Posterior vena cava (tissue), 2 donors: ENCODE data around the gene STS. TPM values are rescaled to one million over a fixed set of nuclear protein-coding genes. Genes with fewer than 3 reads are reported as not detected.

Source experiments
- DNase-seq: peaks from one replicate; pipeline ENCODE4 v3.0.0-alpha.2; 2020; ENCODE audit warnings: low spot score
- intact Hi-C, 2 donors: fragments of 100-400 bp; cut with DNase I; formaldehyde crosslinking; loops; one replicate each; pipeline versions ENCODE4 v1.14.1 to v1.14.2; 2022 to 2023
- total RNA-seq, 2 donors: library from RNA; stranded (reverse); fragmentation: NEBNext Ultra II Directional; extraction: Animal tissue kit (Norgen Biotek cat#: 25700); gene quantifications; one replicate each; pipeline ENCODE4 v1.2.1, GENCODE V29; 2021
- donor health status: DM: yes; HTN: yes; CAD: no.
- donor health status: DM: yes; HTN: yes; CAD: no.

STS gene
- total RNA-seq, 2 donors from 2014 or later = 13.7 to 16.1 TPM

DNA sequence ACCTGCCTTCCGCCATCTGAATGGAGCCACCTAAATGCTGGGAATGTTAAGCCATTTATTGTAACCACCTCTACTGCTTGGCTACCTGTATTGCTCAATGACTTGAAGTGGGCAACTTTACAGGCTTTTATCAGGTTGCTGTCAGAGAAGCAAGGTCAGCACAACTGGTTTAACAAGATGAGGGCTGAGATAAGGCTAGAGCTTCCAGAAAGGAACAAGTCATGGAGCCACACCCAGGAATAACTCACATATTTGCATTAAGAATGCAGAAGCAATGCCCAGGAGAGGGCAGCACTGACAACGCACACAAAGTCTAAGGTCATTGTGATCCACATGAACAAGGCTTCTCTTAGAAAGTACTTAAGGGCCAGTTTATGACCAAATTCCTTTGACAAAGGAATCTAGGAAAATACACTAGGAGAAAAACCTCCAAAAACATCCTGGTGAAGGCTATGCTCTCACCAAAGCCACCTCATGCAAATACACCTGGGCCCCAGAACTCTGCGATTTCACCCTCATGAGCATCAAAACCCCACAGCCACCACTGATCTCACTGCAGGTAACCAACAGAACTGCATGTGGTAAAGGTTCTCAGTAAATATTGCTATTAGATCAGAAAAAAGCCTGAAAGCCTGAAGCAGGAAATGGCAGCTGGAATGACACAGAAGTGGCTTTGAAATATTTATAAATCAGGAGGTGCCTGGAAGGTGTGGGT lies 15.0 kb upstream of the STS start:
- intact Hi-C loops = no loop called here
- DNase-seq = no peak

DNA sequence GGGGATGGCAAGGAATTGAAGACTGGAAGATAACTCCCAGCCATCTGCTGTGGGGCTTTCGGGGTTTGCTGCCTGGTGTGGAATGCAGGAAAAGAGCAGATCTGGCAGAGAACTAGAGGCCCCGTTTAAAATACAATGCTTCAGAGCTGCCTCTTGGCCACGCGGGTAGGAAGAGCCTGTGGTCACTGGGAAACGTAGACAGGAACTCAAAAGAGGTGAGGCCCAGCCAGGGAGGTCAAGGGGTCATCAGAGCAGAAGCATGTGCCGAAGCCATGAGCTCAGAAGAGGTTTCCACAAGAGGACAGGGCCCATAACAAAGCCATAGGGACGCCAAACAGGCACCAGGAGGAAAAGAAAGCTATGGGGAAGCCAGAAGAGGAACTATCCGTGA lies 14.5 kb upstream of the STS start:
- no peak for DNase-seq
- intact Hi-C loops = no loop called here

DNA sequence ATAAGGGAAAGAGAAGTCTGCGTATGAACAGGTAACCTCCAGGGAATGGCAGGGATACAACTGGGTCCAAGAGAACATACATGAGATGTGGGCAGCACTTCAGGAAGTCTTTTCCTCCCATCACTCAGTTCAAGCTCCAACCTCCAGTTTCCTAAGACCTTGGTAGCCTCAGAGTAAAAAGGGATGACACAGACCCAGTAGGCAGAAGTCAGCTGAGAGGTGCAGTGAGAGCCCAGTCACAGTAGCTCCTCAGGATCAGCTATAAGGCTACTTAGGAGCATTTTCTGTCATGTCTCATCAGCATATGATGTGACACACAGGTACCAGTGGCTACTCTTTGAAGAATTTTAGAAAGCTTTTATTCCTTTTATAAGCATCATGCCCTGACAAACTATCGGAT lies 12.5 kb upstream of the STS start:
- DNase-seq = no peak
- intact Hi-C loops = no loop called here

DNA sequence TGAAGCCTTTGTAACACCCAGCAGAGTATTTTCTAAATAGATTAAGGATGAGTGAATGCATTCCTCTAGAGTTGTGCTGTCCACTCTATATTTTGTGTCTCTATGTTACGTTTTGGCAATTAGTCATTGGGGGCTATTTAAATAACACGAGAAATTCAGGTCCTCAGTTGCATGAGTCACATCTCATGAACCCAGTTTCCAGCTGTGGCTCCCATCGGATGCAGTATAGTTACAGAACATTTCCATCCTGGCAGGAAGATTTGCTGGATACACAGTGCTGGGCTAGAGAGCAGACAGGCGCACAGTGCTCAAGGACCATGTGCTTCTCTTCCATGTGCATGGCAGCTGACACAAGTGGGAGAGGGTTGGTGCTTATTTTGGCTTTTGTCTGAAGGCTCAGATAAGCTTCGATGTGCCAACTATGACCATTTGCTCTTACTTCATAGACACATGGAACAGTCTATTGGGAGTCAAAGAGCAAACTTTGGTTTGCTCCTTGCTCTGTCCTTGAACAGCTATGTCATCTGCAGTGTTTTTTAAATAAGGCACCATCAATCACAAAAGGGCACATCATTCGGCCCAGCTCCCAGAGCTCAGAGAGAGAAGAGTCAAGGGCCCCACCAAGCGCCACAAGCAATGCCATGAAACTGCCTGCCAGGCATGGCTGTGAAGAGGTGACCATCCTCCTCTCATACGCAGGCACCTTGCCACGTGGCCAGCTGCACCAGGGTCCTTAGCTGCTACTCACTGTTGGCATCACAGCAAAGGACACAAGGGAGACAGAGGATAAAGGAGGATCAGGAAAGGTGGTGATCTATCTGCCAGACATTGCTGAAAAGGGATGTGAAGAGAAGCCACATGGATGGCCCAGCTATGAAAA lies 8.1 kb upstream of the STS start:
- intact Hi-C loops = no loop called here
- no peak for DNase-seq

DNA sequence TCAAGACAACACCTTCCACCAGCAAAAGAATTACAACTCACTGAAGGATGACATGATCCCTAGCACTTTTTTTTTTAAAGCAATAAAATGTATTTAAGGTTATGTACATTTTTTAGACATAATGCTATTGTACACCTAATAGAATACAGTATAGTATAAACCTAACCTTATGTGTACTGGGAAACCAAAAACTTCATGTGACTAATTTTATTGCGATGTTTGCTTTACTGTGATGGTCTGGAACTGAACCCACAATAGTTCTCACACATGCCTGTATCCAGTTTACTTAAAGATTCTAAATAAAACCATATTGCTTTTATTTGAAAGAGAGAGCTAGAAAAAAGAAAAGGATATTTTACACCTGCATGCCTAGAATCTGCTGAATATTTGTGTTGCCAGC lies 4.4 kb upstream of the STS start:
- intact Hi-C loops = no loop called here
- DNase-seq = no peak

DNA sequence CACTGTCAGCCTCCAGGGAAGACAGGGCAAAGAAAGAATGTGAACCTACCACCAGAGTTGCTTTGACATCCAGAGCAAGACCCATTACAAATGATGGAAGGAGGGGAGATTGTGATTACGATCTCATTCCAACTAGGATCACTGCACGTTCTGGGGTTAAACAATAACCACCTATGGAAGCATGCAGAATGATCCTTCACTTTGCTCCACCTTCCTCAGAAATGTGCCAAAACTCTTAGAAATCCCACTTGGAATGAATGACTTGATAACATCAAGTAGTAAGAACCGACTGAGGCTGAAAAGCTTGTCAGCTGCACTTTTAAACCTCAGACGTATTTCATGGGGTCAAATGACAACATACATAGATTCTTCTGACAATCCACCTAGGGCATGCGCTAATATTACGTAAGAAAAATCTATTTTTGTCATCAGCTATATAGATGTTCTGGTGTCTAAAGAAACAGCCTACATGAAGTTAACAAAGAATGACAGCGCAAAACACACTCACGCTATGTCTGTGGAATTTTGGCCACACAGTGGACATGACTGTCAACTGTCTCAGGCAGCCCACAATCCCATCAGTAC lies 3.5 kb upstream of the STS start:
- intact Hi-C loops = no loop called here
- no peak for DNase-seq

DNA sequence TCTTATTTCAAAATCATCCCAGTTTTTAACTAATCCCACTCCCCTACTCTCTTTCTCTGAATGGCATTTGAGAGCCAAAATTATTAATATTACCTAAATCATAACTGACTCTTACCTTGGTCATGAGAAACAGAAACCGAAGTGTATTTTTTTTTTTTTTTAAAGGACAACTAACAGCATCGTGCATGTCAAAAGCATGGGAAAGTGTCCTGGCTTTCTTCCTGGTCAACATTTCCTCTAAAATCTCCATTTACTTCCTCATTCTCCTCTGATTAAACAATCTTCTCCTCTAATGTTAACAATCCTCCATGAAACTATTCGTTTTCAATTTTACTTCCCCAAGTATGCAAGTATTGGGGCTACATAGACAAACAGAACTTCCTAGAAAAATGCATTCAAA lies 2.1 kb upstream of the STS start:
- intact Hi-C loops = no loop called here
- DNase-seq = no peak

DNA sequence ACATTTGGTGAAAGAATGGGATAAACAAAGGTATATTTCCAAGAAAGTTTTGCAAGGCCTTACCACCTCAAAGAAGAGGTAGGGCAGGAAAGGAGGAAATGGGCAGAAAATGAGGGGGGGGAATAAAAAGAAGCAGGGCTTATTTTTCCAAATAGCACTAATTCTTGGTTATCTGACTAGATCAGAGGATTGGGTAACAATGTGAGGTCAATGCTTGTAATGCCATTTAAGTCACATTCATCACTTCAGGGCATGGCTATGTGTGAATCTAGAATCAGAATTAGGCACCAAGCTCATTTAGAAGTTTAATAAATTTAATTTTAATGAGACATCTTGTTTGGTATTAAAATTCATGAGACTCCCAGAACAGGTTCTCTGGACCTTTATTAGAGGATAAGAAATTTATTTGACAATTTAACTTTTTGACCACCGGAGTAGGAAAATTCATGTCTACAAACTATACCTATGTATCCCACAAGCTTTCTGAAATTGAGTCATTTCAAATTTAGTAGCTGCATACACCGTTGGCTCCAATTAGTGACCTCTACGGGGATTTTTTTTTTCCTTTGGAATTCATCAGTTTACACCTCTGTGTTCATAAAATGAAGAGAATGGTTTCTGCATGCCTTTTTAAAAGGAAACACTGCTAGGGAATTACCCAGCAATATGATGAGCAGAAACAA lies 1.4 kb upstream of the STS start:
- intact Hi-C loops = no loop called here
- no peak for DNase-seq

DNA sequence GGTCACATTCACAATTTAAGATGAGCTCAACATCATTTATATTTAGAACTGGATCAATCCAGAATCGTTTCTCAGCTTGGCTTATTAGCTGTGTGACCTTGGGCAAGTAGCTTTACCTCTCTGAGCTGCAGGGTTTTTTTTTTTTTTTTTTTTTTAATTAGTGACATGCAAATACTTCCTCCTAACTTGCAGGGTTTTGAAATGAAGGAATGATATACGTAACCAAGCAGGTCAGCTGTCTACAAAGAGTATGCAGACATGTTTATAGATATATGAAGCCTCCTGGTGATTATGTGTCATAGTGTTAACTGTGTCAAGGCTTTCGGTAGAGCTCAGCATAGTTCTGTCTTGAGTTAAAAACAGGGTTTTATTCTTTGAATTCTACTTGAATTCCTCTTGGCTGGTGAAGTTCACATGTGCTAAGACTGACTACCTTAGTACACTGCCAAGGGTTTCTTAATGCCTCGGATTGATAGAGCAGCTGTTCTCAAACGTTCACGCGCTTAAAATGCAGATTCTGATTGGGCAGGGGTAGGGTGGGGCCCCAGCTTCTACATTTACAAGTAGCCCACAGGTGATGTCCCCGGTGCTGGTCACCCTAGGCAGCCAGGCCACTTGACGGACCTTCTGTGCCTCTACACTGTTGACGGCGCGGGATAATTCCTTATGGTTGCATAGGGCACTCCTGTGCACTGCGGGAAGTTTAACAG lies 654 bp upstream of the STS start:
- intact Hi-C loops = no loop called here

DNA sequence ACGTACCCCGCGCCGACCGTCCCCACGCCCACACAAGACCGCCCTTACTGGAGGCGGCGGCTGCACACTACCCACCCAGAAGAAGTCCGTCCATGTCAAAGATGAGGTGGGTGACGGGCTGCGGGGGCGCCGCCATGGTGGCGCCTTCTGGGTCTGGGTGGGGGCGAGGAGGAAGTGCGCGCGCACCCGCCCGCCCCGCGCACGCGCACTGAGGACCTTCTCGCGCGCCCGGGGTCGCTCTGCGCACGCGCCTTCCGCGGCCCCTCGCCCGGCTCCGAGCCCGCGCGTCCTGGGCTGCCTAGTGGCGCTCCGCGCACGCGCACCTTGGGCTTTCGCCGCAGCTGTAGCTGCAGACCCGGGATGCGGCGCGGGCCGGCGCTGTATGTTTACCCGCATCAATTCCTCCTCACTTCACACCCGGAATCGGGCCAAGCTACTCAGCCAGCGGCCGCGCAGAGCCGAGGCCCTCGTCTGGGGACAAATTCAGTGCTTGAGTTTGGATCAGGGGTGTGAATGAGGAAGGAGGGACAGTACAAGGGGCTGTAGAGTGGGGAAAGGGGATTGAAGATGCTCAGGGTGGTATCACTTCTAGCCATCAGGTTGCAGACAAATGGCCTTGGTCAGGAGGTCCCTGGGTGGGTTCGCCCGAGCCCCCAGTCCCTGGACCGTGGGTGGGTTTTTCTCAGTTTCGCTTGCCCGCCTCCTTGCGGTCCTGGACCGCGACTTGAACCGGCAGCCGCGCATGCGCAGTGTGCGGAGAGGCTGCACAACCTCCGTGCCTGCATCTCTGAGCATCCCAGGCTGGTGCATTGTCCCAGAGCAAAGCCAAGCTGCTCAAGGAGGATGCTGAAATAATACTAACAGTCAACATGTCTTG lies 704 bp downstream of the STS start, which contains the start of gene PUDP:
TSS of gene PUDP (minus strand) at position 176 of the 877 bp plus-strand sequence. CDS start at position 136, 40 bp downstream.
- intact Hi-C loops = no loop called here
- DNase-seq = peak; percentile 97

More for the DNA sequence above, 654 bp upstream of the STS start:
- DNase-seq = no peak

DNA sequence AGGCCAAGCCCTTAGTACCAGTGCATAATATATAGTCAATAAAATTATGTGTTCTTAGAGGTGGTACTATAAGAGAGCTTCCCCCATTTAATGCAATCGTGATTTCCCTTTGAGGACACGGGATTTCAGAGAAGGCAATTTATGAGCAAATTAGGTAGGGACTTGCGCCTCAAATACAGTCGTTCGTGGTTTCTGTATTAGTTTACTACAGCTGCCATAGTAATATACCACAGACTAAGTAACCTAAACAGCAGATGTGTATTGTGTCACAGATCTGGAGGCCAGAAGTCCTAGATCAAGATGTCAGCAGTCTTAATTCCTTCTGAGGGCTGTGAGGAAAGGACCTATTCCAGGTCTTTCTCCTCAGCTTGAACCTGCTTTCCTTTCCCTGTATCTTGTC lies 1.9 kb downstream of the STS start:
- no peak for DNase-seq
- intact Hi-C loops = no loop called here

DNA sequence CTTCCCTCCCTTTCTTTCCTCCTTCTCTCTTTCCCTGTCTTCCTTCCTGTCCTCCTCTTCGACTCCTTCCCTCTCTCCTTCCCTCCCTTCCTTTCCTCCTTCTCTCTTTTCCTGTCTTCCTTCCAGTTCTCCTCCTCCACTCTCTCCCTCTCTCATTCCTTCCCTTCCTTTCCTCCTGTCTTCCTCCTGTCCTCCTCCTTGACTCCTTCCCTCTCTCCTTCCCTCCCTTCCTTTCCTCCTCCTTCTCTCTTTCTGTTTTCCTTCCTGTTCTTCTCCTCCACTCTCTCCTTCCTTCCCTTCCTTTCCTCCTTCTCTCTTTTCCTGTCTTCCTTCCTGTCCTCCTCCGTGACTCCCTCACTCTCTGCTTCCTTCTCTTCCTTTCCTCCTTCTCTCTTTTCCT lies 5.7 kb downstream of the STS start:
- intact Hi-C loops = no loop called here
- no peak for DNase-seq

DNA sequence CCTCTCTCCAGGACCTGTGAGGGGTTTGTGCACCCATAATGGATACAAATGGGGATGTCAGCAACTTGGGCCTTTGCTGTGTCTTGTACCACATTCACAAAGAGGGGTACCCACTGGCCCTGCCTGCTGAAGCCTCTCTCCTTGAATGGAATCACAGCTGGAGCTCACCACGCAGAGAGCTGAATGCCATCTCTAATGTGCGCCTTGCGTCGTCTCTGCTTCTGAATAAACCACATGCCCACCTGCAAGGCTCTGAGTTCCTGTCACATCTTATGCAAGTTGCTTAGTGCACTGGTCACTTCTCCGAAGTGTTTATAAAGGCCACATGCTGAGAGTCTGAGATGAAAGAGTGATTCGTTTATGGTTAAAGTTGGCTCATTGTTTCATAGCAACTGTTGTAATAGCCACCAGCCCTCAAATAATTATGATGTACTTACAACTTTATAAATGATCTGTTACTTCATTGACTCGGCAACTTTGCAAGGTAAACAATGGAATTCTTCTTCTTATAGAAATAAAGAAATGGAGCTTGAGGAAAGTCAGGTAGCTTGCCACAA lies 6.6 kb downstream of the STS start:
- intact Hi-C loops = no loop called here

DNA sequence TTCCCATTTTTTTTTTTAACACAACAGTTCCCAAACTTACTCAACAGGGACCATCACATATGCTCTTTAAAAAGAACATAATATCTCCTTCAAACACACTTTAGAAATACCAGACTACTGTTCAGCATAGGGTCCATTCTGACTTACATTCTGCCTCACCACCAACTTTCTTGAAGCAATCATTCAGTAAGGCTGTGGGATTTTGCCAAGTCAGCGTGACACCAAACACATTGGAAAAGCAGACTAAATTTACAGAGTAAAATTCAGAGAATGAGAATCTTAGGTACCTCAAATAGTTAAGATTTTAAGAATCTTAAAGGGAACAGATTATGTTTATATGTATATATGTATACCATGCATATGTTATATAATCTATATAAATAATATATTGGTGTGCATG lies 7.7 kb downstream of the STS start:
- no peak for DNase-seq
- intact Hi-C loops = no loop called here

More for the DNA sequence above, 6.6 kb downstream of the STS start:
- DNase-seq = no peak

DNA sequence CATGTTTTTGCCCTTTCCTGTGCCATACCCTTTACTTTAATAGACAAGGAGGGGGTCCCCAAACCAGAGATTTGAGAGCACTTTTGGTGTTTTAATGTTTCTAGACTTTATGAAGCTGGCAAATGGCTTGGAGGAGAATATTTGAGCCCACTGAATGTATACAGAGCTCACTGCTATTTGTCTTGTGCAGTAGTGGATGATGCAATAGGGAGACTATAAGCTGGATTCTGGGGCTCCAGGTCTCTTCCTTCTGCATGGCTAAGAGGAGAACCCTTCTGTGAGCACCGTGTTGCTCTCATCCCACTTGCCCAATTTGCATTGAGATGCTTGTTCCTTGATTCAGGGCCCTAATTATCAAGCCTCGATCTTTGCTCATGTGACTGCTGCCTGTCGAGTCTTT lies 9.4 kb downstream of the STS start:
- no peak for DNase-seq
- intact Hi-C loops = no loop called here

DNA sequence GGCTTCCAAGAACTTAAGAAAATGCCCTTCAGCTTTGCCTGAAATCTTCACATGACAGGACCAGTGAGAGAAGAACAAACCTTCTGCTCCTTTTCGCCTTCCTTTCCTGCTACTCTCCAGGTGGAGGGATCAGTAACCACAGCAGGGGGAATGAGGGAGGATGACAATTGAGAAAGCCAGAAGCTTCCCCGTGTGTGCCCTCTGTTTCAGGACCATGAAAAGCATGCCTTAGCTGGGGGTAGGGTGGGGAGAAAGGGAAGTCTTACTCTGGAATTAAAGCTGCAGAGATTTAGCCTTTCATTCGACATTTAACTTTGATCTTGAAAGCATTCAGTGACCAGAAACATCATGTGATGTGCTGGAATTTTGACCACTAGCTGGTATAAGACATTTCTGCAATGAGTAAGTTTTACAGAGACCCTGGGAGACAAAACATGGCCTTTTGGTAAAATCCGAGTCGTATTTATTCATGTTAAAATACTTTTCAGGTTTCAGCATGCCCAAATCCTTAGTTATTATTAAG lies 11.0 kb downstream of the STS start:
- intact Hi-C loops = no loop called here
- DNase-seq = no peak

DNA sequence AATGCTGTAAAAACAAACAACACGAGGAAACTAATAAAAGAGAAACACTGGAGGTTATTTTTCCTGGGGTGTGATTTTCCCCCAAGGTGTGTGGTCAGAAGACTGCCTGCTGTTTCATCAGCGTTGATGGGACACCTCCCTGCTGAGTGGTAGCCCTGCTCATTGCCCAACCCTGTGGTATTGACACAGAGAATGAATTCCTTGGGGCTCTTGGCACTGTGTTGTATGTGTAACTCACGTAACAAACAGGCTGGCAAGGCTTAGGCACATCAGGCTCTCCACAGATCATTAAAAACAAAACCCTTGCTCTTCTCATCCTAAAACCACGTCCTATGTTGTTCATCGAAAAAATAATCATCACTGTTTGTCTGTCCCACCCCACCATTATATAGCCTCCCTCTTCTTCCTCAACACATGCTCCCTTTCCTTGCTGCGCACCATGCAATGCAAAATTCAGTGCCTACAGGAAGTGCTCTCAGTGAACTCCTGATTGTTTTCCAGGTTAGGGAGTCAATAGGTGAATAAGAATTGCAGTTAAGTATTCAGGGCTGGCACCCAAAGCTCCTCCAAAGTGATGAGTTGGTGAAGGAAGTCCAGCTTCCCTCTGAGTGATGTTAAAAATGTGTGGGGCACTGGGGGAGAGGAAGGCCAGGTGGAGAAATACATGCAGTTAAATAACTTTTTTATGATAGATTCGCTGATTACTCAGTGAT lies 11.8 kb downstream of the STS start:
- intact Hi-C loops = no loop called here
- DNase-seq = no peak
